H1 (cell line): ENCODE data around the gene CDC73.

ENCODE experiments used
- CTCF ChIP-seq, 3 experiments: IDR thresholded peaks; 1 replicate in 2 of 3; 2 replicates in 1 of 3; pipeline versions ENCODE4 v1.5.1 to v1.6.1; 2011; ENCODE audit warnings: low read length in 3 of 3, mild to moderate bottlenecking in 3 of 3, inconsistent platforms in 2 of 3, low read depth in 1 of 3, moderate library complexity in 1 of 3; ENCODE audit not compliant: insufficient read depth in 1 of 3; ENCODE audit errors: control extremely low read depth in 1 of 3
- POLR2A ChIP-seq, 2 experiments: IDR thresholded peaks; 1 replicate in 1 of 2; 2 replicates in 1 of 2; pipeline ENCODE4 v1.6.1; 2011; ENCODE audit warnings: low read depth in 2 of 2, low read length in 2 of 2, mild to moderate bottlenecking in 2 of 2; ENCODE audit errors: control extremely low read depth in 1 of 2
- POLR2AphosphoS5 ChIP-seq: IDR thresholded peaks from 2 replicates; pipeline ENCODE4 v1.6.1; 2011; ENCODE audit warnings: low read depth, low read length
- TF ChIP-seq, protein P1 (sequence below): IDR thresholded peaks from 2 replicates; pipeline ENCODE4 v1.6.1; 2011; ENCODE audit warnings: low read depth, mild to moderate bottlenecking, low read length; ENCODE audit not compliant: insufficient read depth

GRCh38 chr1:193256019-193256418, 134.2 kb downstream of the CDC73 start:
- no peak for TF ChIP-seq CTCF (IDR thresholded peaks at IDR 0.05; ENCODE audit: control extremely low read depth in 1 of 3, insufficient read depth in 1 of 3, low read depth in 1 of 3, low read length in 3 of 3)
- no peak for TF ChIP-seq POLR2AphosphoS5
- TF ChIP-seq, protein P1, sequence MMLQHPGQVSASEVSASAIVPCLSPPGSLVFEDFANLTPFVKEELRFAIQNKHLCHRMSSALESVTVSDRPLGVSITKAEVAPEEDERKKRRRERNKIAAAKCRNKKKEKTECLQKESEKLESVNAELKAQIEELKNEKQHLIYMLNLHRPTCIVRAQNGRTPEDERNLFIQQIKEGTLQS: no peak
- TF ChIP-seq POLR2A (IDR thresholded peaks at IDR 0.05; ENCODE audit: control extremely low read depth in 1 of 2, low read depth in 2 of 2, low read length in 2 of 2): no peak
